Choroid plexus epithelial cell (primary cell): ENCODE measurements around the gene FKBP6.

Experiments
- DNase-seq: peaks from one replicate; pipeline ENCODE4 v3.0.0-alpha.2; 2010; ENCODE audit warnings: low read depth
- H3K4me3 ChIP-seq: 2 replicates; pipeline ENCODE4 v1.5.1; 2011; ENCODE audit warnings: low read depth, mild to moderate bottlenecking, control low read depth, low read length, moderate library complexity
- CTCF ChIP-seq: conservative IDR thresholded peaks from 2 replicates; pipeline ENCODE4 v1.5.1; 2011; ENCODE audit warnings: low read depth, mild to moderate bottlenecking, control low read depth, inconsistent platforms, low read length, moderate library complexity

The FKBP6 gene

DNA sequence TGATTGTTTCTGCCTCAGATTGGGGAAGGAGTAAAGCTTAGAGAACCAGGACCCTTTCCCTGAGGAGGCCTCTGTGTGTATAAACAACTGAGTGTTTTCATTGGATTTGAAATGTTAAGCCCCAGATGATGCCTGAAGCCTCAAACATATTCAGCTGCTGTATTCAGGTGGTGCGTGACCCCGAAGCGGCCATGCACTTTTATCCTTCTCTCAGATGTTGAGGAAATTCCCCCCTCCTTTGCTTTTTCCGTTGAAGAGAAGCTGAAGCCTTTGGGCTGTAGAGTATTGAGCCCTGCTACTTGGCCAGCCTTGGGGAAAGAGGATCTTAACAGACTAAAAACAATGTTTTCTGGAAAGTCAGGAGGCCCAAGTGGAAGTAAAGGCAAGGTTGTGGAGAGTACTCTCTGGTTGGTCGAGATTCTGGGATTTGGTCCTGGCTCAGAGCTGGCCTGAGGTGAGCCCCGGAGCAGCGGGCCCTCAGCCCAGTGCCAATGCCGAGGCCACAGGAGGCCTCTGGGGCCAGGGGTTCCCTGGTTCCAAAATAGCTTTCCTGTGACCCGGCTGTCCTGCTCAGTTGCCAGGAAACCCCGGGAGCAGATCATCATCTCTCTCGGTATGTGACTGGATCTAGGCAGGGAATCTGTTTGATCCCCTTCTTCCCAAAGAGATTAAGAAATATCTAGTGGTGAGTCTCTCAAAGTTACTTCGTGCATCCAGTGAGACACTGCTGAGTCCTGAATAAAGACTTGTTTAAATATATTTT lies 22.5 kb downstream of the FKBP6 start:
- DNase-seq, result no peak
- H3K4me3 ChIP-seq, result no peak overlapping the region
- no peak for TF ChIP-seq CTCF

GRCh38 chr7:73351447-73352167 lies 23.6 kb downstream of the FKBP6 start:
- peak; percentile 28 for DNase-seq
- no peak overlapping the region for H3K4me3 ChIP-seq
- no peak for TF ChIP-seq CTCF

- DNase-seq, result no peak
These were observed 24.8 kb downstream of the FKBP6 start for GRCh38 chr7:73352784-73353183.

DNA sequence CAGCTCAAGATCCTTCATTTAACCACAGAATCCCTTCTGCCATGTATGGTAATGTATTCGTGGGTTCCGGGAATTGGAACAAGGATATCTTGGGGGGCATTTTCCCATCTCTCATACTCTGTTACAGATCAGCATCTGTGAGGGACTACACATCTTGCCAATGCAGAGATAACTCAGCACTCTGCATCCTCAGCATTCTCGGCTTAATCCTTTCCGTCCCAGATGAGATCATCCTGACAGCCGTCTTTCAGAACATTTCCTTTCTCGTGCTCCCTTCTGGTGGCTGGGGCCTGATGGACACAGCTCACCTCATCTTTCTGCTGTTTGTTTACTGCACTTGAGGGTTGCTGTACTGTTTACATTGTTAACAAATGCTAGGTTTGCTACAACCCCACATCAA lies 25.3 kb downstream of the FKBP6 start:
- TF ChIP-seq CTCF, result no peak
- no peak overlapping the region for H3K4me3 ChIP-seq
- DNase-seq, result no peak

More at GRCh38 chr7:73352784-73353183, 24.8 kb downstream of the FKBP6 start:
- no peak for TF ChIP-seq CTCF
- H3K4me3 ChIP-seq, result no peak overlapping the region

DNA sequence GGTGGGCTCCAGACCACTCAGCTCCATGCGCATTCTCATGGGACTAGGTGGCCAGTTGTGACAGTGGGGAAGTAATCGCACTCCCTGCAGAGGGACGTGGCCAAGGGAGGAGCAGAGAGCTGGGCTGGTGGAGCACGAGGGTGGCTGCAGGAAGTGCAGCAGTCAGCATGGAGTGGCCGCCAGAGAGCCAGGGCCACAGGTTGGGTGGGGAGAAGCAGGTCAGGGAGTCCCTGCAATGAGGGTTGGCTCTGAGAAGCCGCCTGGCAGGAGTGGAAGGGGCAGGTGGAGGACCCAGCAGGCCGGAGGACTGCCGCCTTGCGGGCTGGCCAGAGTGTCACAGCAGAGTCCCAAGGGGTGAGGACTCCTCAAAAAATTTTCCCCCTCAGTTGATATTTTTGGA lies 26.2 kb downstream of the FKBP6 start:
- DNase-seq, result no peak
- TF ChIP-seq CTCF, result no peak
- H3K4me3 ChIP-seq, result no peak overlapping the region

- TF ChIP-seq CTCF, result no peak
- H3K4me3 ChIP-seq, result no peak overlapping the region
- no peak for DNase-seq
These were observed 26.9 kb downstream of the FKBP6 start for GRCh38 chr7:73354821-73355220.
